ENCODE data around the gene MLLT11.

MLLT11 gene

DNA sequence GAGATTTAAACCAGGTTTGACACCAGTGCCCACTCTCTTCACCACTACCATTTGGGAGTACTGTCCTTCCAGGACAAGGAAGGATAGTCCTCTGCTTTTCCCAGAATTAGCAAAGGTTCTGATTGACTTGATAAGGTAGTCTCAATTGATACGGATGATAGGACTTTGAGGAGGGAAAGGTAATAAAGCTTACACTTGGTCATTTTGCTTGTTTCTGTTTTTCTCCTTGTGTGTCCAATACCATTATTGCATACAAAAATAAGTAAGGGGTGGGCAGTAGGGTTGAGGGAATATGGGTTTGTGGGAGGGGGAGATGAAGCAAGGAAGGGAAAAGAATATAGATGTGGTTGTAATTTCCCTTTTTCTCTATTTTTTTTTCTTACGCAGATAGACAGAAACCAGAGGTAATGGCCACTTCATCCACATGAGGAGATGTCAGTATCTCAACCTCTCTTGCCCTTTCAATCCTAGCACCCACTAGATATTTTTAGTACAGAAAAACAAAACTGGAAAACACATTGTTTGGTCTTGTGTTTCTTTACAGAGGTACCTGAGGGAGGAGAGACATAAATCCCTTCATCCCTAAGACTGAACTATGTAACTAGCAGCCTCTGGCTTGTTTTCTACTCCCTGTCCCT is 10.0 kb upstream of the MLLT11 start:
- WGBS (ENCODE audit: extremely low coverage, insufficient coverage, low lambda C conversion rate), result no CpG with 5 or more reads among the region's 2 CpGs
- DNase-seq, result no peak

GRCh38 chr1:151051356-151052009 is 8.7 kb upstream of the MLLT11 start:
- no peak overlapping the region for H3K9ac ChIP-seq (ENCODE audit: low read length)
- no peak overlapping the region for H3K18ac ChIP-seq (ENCODE audit: low read length)
- H3K56ac ChIP-seq (ENCODE audit: low read length), result no peak overlapping the region
- H2BK5ac ChIP-seq (ENCODE audit: low read length), result no peak overlapping the region
- H2BK120ac ChIP-seq (ENCODE audit: low read depth, low read length), result no peak overlapping the region
- DNase-seq, result no peak
- no peak overlapping the region for H2BK15ac ChIP-seq (replicated peaks; ENCODE audit: low read depth)
- H4K5ac ChIP-seq (ENCODE audit: low read length), result no peak overlapping the region
- H3K4me1 ChIP-seq (ENCODE audit: control insufficient read depth, low read depth, low read length), result peaks cover 2% of the 10 kb centered on the region
- H2AK5ac ChIP-seq (ENCODE audit: low read length), result no peak overlapping the region
- H4K8ac ChIP-seq (ENCODE audit: low read depth, low read length), result no peak overlapping the region
- H3K4me3 ChIP-seq (ENCODE audit: low read length), result no peak overlapping the region
- H3K79me1 ChIP-seq (ENCODE audit: low read length), result peaks cover 12% of the 10 kb centered on the region
- peaks cover 17% of the 10 kb centered on the region for H3K36me3 ChIP-seq (ENCODE audit: control insufficient read depth, insufficient read depth, low read length)
- no CpG with 5 or more reads among the region's 2 CpGs for WGBS (ENCODE audit: extremely low coverage, insufficient coverage, low lambda C conversion rate)
- no peaks in the 10 kb centered on the region for H3K27me3 ChIP-seq (ENCODE audit: insufficient read depth, low read length, poor library complexity)
- peaks cover 10% of the 10 kb centered on the region for H3K79me2 ChIP-seq (ENCODE audit: control insufficient read depth, insufficient read depth, low read length)
- no peak overlapping the region for H3K27ac ChIP-seq (ENCODE audit: low read depth, low read length)
- no peak overlapping the region for H3K4me2 ChIP-seq (ENCODE audit: low read length)
- no peak overlapping the region for H3K4ac ChIP-seq (ENCODE audit: low read depth, low read length)
- H3K23ac ChIP-seq (ENCODE audit: low read length), result no peak overlapping the region

More for the DNA sequence above, 10.0 kb upstream of the MLLT11 start:
- H4K5ac ChIP-seq (ENCODE audit: low read length), result no peak overlapping the region
- H3K4me2 ChIP-seq (ENCODE audit: low read length), result no peak overlapping the region
- no peak overlapping the region for H2AK5ac ChIP-seq (ENCODE audit: low read length)
- peaks cover 13% of the 10 kb centered on the region for H3K36me3 ChIP-seq (ENCODE audit: control insufficient read depth, insufficient read depth, low read length)
- no peaks in the 10 kb centered on the region for H3K27me3 ChIP-seq (ENCODE audit: insufficient read depth, low read length, poor library complexity)
- H3K4ac ChIP-seq (ENCODE audit: low read depth, low read length), result no peak overlapping the region
- no peak overlapping the region for H2BK5ac ChIP-seq (ENCODE audit: low read length)
- no peak overlapping the region for H4K8ac ChIP-seq (ENCODE audit: low read depth, low read length)
- H3K56ac ChIP-seq (ENCODE audit: low read length), result no peak overlapping the region
- peaks cover 1% of the 10 kb centered on the region for H3K4me1 ChIP-seq (ENCODE audit: control insufficient read depth, low read depth, low read length)
- no peak overlapping the region for H3K18ac ChIP-seq (ENCODE audit: low read length)
- no peak overlapping the region for H3K27ac ChIP-seq (ENCODE audit: low read depth, low read length)
- H3K9ac ChIP-seq (ENCODE audit: low read length), result no peak overlapping the region
- no peak overlapping the region for H3K23ac ChIP-seq (ENCODE audit: low read length)
- H3K4me3 ChIP-seq (ENCODE audit: low read length), result no peak overlapping the region
- H3K79me2 ChIP-seq (ENCODE audit: control insufficient read depth, insufficient read depth, low read length), result no peaks in the 10 kb centered on the region
- peaks cover 3% of the 10 kb centered on the region for H3K79me1 ChIP-seq (ENCODE audit: low read length)
- H2BK120ac ChIP-seq (ENCODE audit: low read depth, low read length), result no peak overlapping the region
- H2BK15ac ChIP-seq (replicated peaks; ENCODE audit: low read depth), result no peak overlapping the region

- no peaks in the 10 kb centered on the region for H3K27me3 ChIP-seq (ENCODE audit: insufficient read depth, low read length, poor library complexity)
- peaks cover 21% of the 10 kb centered on the region for H3K36me3 ChIP-seq (ENCODE audit: control insufficient read depth, insufficient read depth, low read length)
- H3K79me2 ChIP-seq (ENCODE audit: control insufficient read depth, insufficient read depth, low read length), result peaks cover 38% of the 10 kb centered on the region
- no CpG with 5 or more reads among the region's 4 CpGs for WGBS (ENCODE audit: extremely low coverage, insufficient coverage, low lambda C conversion rate)
- H2BK15ac ChIP-seq (replicated peaks; ENCODE audit: low read depth), result no peak overlapping the region
- no peak overlapping the region for H3K4me2 ChIP-seq (ENCODE audit: low read length)
- no peak overlapping the region for H3K27ac ChIP-seq (ENCODE audit: low read depth, low read length)
- H3K79me1 ChIP-seq (ENCODE audit: low read length), result peaks cover 20% of the 10 kb centered on the region
- no peak overlapping the region for H3K18ac ChIP-seq (ENCODE audit: low read length)
- no peak overlapping the region for H4K8ac ChIP-seq (ENCODE audit: low read depth, low read length)
- H2BK5ac ChIP-seq (ENCODE audit: low read length), result no peak overlapping the region
- H3K9ac ChIP-seq (ENCODE audit: low read length), result no peak overlapping the region
- no peak overlapping the region for H3K23ac ChIP-seq (ENCODE audit: low read length)
- no peak for DNase-seq
- H3K4me3 ChIP-seq (ENCODE audit: low read length), result no peak overlapping the region
- H2BK120ac ChIP-seq (ENCODE audit: low read depth, low read length), result no peak overlapping the region
- H3K4me1 ChIP-seq (ENCODE audit: control insufficient read depth, low read depth, low read length), result peaks cover 7% of the 10 kb centered on the region
- no peak overlapping the region for H4K5ac ChIP-seq (ENCODE audit: low read length)
- no peak overlapping the region for H3K56ac ChIP-seq (ENCODE audit: low read length)
- no peak overlapping the region for H3K4ac ChIP-seq (ENCODE audit: low read depth, low read length)
- no peak overlapping the region for H2AK5ac ChIP-seq (ENCODE audit: low read length)
Observed at GRCh38 chr1:151054971-151055547, 5.1 kb upstream of the MLLT11 start.

- no peak overlapping the region for H3K9ac ChIP-seq (ENCODE audit: low read length)
- H3K79me1 ChIP-seq (ENCODE audit: low read length), result peaks cover 20% of the 10 kb centered on the region
- no peak for DNase-seq
- H3K27ac ChIP-seq (ENCODE audit: low read depth, low read length), result no peak overlapping the region
- H3K4me1 ChIP-seq (ENCODE audit: control insufficient read depth, low read depth, low read length), result peaks cover 7% of the 10 kb centered on the region
- no peak overlapping the region for H3K56ac ChIP-seq (ENCODE audit: low read length)
- no peak overlapping the region for H2BK15ac ChIP-seq (replicated peaks; ENCODE audit: low read depth)
- H3K79me2 ChIP-seq (ENCODE audit: control insufficient read depth, insufficient read depth, low read length), result peaks cover 38% of the 10 kb centered on the region
- no peaks in the 10 kb centered on the region for H3K27me3 ChIP-seq (ENCODE audit: insufficient read depth, low read length, poor library complexity)
- no peak overlapping the region for H3K4me3 ChIP-seq (ENCODE audit: low read length)
- H3K36me3 ChIP-seq (ENCODE audit: control insufficient read depth, insufficient read depth, low read length), result peaks cover 21% of the 10 kb centered on the region
- no peak overlapping the region for H2AK5ac ChIP-seq (ENCODE audit: low read length)
- H3K4ac ChIP-seq (ENCODE audit: low read depth, low read length), result no peak overlapping the region
- no CpG with 5 or more reads among the region's 2 CpGs for WGBS (ENCODE audit: extremely low coverage, insufficient coverage, low lambda C conversion rate)
- H4K8ac ChIP-seq (ENCODE audit: low read depth, low read length), result no peak overlapping the region
- no peak overlapping the region for H2BK120ac ChIP-seq (ENCODE audit: low read depth, low read length)
- H2BK5ac ChIP-seq (ENCODE audit: low read length), result no peak overlapping the region
- no peak overlapping the region for H3K23ac ChIP-seq (ENCODE audit: low read length)
- no peak overlapping the region for H3K18ac ChIP-seq (ENCODE audit: low read length)
- no peak overlapping the region for H4K5ac ChIP-seq (ENCODE audit: low read length)
- no peak overlapping the region for H3K4me2 ChIP-seq (ENCODE audit: low read length)
Observed at GRCh38 chr1:151055581-151055980, 4.6 kb upstream of the MLLT11 start.

GRCh38 chr1:151056149-151056548 is 4.0 kb upstream of the MLLT11 start:
- no peak overlapping the region for H3K27ac ChIP-seq (ENCODE audit: low read depth, low read length)

More at GRCh38 chr1:151056149-151056548, 4.0 kb upstream of the MLLT11 start:
- no peaks in the 10 kb centered on the region for H3K27me3 ChIP-seq (ENCODE audit: insufficient read depth, low read length, poor library complexity)
- H2BK15ac ChIP-seq (replicated peaks; ENCODE audit: low read depth), result no peak overlapping the region
- H3K36me3 ChIP-seq (ENCODE audit: control insufficient read depth, insufficient read depth, low read length), result peaks cover 21% of the 10 kb centered on the region
- H2BK120ac ChIP-seq (ENCODE audit: low read depth, low read length), result no peak overlapping the region
- peaks cover 42% of the 10 kb centered on the region for H3K79me2 ChIP-seq (ENCODE audit: control insufficient read depth, insufficient read depth, low read length)
- no peak overlapping the region for H3K4ac ChIP-seq (ENCODE audit: low read depth, low read length)
- WGBS (ENCODE audit: extremely low coverage, insufficient coverage, low lambda C conversion rate), result no CpG with 5 or more reads among the region's 2 CpGs
- H2AK5ac ChIP-seq (ENCODE audit: low read length), result no peak overlapping the region
- H3K9ac ChIP-seq (ENCODE audit: low read length), result peak overlapping the region; percentile 53
- no peak overlapping the region for H3K23ac ChIP-seq (ENCODE audit: low read length)
- DNase-seq, result no peak
- H3K56ac ChIP-seq (ENCODE audit: low read length), result peak overlapping the region; percentile 59
- H3K4me2 ChIP-seq (ENCODE audit: low read length), result peak overlapping the region; percentile 4
- peaks cover 20% of the 10 kb centered on the region for H3K79me1 ChIP-seq (ENCODE audit: low read length)
- H4K5ac ChIP-seq (ENCODE audit: low read length), result no peak overlapping the region
- no peak overlapping the region for H2BK5ac ChIP-seq (ENCODE audit: low read length)
- H3K4me3 ChIP-seq (ENCODE audit: low read length), result no peak overlapping the region
- peaks cover 7% of the 10 kb centered on the region for H3K4me1 ChIP-seq (ENCODE audit: control insufficient read depth, low read depth, low read length)
- no peak overlapping the region for H4K8ac ChIP-seq (ENCODE audit: low read depth, low read length)
- H3K18ac ChIP-seq (ENCODE audit: low read length), result no peak overlapping the region
